GM11168 (cell line): ENCODE data around the gene CCDC88C.

Experiments used
- in situ Hi-C: fragments of 300-500 bp; cut with MboI; formaldehyde crosslinking; loops from one replicate; pipeline ENCODE4 v1.12.0; 2022; ENCODE audit warnings: low sequenced_read_pairs; ENCODE audit not compliant: unreplicated experiment

The CCDC88C gene

DNA sequence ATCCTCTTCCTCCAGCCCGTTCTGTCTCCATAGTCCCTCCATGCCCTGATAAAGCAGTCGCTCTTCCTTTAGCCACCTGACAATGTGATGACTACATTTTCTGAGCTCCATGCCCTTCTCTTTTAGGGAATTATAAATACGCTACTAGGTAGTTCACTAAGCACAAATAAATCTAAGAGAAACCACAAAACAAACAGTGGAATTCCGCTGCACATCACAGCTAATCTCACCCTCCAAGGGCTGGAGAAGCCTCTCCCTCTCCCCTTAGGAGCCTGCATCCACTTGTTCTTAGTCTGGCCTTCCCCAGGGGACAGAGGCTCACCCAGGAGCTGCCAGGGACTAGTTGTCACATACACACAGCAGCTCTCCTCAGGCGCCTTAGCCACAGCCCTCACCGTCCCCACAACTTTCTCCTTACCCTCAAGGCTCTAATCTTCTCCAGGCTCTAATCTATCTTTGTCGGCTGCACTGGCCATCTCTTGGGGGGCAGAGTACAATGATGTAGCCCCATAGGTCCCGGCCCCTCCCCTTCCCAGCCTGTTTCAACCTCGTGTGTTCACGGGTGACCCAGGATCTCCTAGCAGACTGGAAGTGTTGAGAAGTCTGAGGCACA, 117.2 kb downstream of the CCDC88C start:
- in situ Hi-C loops, result no loop called here

DNA sequence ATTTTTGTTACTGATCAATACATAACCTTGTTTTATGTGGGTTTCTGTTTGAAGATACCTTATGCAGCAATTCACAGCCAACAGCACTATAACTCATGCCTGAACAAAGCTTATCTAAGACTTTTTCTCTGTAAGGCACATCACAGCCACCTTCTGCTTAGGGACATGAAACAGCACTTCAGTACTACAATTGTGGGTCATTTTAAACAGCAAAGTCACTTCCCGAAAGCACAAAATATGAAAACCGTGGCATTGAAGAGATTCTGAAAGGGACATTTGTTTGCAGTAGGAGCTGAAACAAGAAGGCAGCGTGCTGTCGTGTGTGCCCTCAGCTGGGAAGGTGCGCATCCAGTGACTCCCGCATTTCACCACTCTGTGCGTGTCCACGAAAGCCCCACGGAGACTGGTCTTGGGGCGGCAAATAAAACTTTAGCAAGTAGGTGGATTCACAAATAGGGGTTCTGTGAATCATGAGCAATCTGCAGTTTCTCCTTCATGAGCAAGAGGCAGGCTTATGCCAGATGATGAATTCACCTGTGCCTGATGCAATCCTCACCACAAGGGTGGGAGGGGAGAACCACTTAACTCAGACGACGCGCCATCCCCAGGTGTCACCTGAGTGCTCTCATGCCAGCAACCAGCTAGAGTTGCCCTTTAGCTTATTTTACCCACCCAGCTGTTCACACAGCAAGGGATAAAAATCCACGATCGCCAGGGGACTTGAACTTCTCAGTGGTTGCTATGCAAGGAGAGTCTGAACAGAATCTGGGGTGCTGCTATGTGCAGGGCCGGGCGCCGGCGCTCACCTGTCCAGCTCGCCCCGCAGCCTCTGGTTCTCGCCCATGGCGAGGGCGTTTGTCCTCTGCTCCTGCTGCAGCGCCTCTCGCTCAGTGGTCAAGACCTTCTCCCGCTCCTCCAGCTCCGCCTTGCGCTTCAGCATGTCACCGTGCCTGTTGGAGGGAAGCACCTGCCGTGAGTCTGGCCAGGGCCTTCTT, 118.2 kb downstream of the CCDC88C start:
- in situ Hi-C loops, result no loop called here

DNA sequence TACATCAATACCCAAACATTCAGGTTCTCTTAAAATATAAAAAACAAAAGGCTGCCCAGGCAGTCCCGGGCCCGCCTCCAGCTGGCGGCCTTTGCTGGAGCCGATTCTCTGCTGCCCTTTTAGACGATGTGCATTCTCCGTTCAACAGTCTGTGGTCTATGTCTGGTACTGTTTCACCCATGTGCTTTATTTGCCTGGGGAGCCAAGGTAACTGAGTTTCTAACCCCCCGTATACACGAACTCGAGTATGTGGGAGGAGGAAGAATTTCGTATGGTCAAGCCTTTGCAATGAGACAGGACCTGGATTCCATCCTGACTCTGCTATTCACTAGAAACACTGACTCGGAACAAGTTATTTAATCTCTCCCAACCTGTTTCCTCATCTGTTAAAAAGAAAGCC, 119.0 kb downstream of the CCDC88C start:
- in situ Hi-C loops, result no loop called here

DNA sequence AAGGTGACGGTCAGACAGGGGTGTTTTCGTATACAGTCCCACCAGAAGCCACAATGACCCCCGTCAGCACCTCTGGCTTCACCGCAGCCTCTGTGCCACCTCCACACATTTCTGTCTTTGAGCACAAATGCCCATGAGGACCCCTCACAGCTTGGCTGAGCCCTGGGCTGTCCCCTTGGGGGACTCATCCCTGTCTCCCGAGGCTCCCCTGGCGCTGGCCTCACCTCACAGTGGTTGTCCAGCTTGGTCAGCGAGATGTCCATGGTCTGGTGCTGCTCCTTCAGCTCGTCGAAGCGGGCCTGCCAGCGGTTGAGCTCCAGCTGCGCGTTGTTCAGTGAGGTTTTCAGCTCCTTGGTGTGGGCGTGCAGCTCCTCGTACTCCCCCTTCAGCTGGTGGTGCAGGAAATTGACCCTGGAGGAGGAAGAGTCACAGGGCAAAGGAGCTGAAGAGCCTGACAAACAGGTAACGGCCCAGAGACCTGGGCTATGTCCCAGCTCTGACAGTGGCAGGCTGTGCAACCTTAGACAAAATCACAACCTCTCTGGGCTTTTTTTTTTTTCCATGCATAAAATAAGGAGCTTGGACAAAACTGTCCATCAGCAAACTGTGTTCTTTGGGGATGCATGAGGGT, 120.4 kb downstream of the CCDC88C start:
- in situ Hi-C loops, result no loop called here

DNA sequence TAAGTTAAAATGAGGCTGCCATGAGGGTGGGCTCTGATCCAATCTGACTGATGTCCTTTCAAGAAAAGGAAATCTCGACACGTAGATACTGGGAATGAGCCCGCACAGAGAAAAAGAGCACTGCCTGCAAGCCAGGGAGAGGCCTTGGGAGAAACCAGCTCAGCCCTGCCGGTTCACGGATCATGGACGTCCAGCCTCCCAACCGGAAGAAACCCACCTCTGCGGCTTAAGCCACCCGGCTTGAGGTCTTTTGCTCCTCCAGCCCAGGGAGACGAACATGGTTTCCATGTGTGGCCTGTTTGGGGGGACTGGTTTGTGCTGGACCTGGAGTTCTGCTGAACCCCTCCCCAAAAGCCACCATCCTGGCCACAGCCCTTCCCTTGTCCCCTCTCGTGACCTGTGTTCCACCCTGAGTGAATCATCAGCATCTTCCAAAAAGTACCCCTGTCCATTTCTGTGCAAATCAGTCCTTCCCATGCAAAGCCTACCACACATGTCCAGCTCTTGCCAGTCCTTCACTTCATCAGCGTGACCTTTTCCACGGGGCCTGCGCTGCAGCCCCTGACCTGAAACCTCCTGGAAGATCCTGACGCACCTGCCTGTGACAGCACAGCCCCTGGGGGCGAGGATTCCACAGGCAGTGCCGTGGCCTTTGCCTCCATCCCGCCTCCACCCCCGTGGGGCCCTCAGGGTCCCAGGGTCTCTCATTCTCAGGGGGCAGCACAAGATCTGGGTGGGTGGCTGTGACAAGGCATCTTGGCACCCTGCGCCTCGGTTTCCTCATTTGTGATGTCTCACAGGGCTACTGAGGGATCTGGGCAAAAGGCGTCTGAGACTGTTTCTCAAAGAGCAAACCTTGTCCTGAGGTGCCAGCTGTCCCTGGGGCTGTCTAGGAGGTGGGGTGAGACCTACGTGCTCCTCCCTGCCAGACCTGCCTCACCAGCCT, 121.5 kb downstream of the CCDC88C start:
- in situ Hi-C loops, result no loop called here

DNA sequence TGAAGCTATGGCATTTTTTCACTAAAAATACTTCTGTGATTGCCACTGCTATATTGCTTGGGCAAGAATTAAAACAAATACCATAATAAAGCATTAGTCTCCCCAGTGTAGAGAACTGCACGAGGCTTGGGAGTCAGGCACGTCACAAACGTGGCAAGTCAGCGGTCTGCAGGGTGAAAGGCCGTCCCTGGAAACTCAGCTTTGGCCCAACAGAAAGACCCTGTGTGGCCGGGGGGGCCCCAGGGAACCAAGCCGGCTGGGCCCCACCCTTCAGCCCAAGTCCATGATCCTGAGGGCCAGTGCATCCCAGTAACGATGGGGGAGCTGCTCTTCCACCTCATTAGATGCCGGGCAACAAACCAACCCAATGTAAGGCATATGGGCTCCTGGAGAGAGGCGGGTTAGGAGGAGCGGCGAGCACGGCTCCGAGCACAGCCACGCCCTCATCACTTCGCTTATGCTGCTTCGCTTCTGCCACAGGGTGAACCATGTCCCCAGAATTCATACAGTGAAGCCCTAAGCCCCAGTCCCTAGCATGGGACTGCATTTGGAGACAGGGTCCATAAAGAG, 122.3 kb downstream of the CCDC88C start:
- in situ Hi-C loops, result no loop called here

DNA sequence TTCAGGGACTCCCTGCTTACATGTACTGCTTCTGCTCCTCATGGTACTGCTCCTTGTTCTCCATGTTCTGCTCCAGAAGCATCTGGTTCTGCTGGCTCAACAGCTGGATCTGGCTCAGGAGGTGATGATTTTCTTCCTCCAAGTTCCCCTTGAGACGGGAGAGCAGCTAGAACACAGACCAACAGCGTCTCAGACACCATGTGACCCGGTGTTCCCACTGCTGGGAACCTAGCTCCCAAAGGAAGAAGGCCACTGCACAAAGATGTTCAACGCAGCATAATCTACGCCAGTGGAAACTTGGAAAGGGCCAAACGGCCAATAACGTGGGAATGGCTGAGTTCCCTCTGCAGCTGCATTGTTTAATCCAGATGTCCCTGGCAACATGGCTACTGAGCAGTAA, 123.5 kb downstream of the CCDC88C start:
- in situ Hi-C loops, result no loop called here

DNA sequence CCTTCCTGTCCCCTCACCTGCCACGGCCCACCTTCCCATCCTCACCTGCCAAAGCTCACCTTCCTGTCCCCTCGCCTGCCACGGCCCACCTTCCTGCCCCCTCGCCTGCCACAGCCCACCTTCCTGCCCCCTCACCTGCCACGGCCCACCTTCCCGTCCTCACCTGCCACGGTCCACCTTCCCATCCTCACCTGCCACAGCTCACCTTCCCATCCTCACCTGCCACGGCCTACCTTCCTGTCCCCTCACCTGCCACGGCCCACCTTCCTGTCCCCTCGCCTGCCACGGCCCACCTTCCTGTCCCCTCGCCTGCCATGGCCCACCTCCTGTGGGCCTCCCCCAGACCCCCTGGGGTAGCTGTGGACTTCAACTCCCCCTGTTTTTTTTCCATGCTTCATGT, 124.3 kb downstream of the CCDC88C start:
- in situ Hi-C loops, result no loop called here

DNA sequence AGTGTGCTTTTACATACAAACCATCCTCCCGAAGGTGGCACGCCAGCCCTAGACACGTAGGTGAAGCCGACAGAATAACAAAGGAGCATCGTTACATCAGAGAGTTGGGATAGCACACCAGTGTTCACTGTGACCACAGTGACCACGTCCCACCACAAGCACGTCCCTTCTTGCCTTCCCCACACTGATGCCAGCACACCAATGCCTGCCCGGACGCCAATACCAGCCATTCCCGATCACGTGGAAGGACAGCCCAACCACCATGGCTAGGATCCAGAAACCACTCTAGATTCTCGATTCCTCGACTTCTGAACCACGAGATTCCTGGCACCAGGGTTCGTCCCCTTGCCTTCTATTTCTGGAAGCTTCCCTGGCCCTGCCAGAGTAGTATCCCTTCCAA, 125.1 kb downstream of the CCDC88C start:
- in situ Hi-C loops, result no loop called here

DNA sequence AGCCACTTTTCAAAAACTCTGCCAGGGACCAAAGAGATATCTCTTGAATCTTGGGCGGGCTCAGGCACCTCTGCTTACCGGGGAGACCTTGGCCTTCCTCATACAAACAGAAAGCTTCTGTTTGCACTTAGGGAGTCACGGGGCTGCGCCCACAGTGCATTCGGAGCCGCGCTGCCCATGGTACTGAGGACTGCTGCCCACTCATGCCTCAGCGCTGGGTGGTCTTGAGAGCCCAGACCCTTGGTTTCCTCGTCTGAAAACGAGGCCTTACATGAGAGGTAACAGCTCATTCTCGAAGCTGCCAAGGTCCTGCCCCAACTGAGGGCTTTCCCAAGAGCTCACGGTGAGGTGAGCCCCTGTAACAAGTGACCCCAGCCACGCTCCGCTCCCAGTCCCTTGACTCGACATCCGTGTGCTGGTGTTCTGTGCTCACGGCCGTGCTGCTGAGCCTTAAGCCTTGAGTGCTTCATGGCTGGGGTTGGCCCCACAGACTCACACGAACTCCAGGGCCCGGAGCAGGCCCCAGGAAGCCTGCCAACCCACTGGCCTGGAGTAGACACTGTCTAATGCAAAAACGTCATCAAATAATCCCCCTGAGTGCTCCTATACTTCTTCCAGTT, 125.7 kb downstream of the CCDC88C start:
- in situ Hi-C loops, result no loop called here

DNA sequence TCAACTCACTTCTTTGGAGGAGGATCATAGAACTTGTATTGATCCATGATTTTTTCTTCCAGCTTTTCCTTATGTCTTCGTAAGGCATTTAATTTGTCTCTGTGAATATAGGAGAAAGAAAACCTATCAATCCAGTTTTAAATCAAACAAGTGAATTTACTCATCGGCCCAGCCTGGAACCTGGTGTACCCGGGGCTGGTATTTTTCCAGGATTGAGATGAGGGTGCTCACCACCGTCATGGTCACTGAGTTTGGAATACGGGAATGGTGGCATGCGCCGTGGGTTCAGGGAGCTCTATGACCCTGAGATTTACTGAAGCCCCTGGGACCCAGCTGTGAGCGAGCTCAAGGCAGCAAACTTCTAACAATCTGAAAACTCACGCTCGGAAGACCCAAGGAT, 126.6 kb downstream of the CCDC88C start:
- in situ Hi-C loops, result no loop called here

DNA sequence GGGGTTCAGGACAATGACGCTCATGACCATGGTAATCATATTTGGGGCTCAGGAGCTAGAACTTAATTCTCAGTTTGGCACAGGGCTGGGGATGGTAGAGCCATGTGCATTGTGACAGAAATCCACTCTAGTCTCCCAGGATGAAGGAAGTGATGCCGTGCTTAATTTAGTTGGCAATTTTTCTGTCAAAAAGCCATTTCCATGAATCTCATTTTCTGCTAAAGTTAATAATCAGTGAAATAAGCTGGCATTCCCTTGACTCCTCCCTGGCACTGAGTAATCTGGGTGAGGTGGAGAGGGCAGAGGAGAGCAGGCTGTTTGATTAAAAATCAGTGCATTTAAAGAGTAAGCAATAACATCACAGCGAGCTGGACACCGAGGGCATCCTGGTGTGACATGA, 128.2 kb downstream of the CCDC88C start:
- in situ Hi-C loops, result loop anchor here (10.0 kb wide), 1 partner anchor 105 kb away; no protein-coding TSS in a partner anchor

DNA sequence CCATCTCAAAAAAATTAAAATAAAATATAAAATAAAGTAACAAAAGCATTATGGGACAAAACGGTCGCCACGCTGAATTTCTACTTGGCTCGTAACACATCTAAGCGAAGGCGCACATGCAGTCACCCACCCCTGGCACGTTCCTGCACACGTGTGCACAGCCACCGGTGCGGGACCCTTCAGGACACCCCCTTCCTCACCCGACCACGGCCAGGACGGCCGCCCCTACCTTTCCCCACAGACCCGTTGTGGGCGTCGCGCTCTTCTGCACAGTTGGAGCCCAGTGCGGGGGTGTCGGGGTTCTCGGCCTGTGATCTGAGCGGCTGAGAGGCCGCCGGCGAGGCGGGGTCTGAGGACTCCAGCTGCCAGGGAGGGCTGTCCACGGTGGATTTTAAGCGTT, 128.7 kb downstream of the CCDC88C start:
- in situ Hi-C loops, result loop anchor here (10.0 kb wide), 1 partner anchor 104 kb away; no protein-coding TSS in a partner anchor

DNA sequence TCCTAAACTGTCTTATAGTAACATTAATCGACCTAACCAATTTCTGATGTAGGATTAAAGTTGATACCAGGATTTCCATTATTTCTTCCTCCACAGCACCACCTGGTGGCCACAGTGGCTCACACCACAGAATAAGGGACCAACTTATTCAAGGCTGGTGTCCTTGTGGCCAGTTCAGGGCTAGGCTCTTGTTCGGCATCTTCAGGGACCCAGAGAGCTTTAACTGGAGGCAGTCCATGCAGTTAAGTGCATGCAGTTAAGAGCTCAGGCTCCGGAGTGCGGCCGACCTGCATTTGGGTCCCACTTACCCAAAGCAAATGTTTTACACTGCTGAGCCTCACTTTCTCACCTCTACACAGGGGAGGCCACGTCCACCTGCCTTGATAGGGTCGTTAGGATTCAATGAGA, 131.1 kb downstream of the CCDC88C start:
- in situ Hi-C loops, result loop anchor here (10.0 kb wide), 1 partner anchor 102 kb away; no protein-coding TSS in a partner anchor

DNA sequence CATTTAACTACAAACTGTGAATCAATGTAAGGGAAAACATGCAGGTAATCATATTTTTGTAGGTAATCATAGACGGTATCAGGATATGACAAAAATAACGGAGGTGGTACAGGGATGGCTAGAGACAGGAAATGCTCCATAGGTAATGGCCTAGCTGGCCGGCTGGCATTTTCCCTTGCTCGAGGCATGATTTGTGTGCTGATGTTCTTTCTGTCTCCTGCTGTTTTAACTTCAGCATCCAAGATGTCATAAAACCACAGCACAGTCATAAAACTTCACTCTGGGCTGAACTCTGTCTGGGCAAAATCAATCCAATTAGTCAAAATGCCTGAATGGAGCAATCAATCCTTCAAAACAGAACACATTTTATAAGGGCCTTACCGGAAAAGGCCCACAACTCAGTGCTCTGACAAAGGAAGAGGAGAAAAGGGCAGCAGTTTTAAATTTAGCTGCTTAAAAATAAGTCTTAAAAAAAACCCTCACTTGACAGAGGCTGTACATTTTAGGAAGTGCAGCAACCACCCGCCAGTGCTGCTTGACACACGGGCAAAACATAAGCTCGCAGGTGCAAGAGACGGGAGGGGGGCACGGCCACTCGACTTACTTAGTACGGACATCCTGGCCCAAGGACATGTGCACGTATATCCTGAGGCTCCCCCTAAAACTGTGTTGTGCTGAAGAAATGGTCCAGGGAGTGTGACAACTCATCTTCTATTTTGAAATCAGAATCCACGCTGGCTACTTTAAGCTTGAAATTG, 132.7 kb downstream of the CCDC88C start:
- in situ Hi-C loops, result loop anchor here (10.0 kb wide), 1 partner anchor 100 kb away; no protein-coding TSS in a partner anchor

DNA sequence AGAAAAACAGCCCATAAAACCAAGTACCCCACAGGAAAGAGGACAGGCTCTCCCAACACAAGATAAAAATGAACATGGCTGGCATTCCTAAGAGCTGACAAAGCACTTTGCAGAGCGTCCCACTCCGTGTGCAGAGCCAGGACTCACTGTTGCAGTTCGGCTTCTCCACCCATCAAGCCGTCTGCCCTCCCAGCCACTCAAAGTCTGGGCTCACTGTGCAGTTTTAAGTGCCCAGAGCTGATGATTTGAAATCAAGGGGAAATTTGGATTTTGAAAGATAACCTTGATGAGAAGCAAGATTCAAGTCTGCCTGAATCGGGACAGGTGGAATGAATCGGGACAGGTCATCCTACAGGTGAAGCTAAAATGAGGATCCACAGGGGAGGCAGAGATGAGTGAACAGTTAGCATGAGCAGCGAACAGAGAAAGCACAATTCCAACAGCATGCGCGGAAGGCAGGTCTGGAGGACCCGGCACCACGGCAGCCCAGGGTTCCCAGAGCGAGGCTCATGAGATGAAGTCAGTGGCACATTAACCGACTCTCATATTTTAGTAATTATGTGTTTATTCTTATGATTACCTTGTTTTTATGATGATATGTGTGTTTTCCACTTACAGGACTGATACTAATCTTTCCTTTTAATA, 133.4 kb downstream of the CCDC88C start:
- in situ Hi-C loops, result loop anchor here (10.0 kb wide), 1 partner anchor 99 kb away; no protein-coding TSS in a partner anchor

DNA sequence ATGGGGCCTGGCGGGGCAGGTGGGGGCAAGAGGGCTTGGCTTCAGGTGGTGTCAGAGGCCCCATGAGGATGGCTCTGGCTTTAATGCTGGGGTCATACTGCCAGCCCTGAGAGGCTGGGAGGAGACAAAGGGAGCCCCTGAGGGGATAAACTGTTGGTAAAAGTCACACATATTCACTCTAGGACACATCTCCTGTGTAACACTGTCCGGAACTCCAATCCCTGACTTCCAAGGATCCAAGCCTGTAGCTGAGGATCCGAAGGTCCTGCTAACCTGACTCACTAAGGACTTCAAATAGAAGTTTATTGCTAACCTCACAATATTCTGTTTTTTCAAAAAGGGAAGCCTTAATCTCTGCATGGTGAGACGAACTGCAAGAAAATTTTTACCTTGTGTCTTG, 134.0 kb downstream of the CCDC88C start:
- in situ Hi-C loops, result loop anchor here (10.0 kb wide), 1 partner anchor 99 kb away; no protein-coding TSS in a partner anchor
